PFSK-1 (cell line): ENCODE data around the gene FLOT2.

Experiments
- FOXP2 ChIP-seq: optimal IDR thresholded peaks from 2 replicates; pipeline ENCODE3; 2011; ENCODE audit warnings: borderline replicate concordance, control low read depth, inconsistent platforms; ENCODE audit not compliant: insufficient read depth; ENCODE audit errors: extremely low read length, extremely low read depth
- POLR2AphosphoS5 ChIP-seq: IDR thresholded peaks from 2 replicates; pipeline ENCODE4 v1.6.1; 2012; ENCODE audit warnings: low read depth, mild to moderate bottlenecking, control low read depth, low read length, moderate library complexity
- SIN3A ChIP-seq: IDR thresholded peaks from 2 replicates; pipeline ENCODE4 v1.6.1; 2012; ENCODE audit warnings: mild to moderate bottlenecking, low read length, moderate library complexity, borderline replicate concordance; ENCODE audit not compliant: insufficient read depth
- TAF1 ChIP-seq: IDR thresholded peaks from 2 replicates; pipeline ENCODE4 v1.6.1; 2012; ENCODE audit warnings: low read length, control low read depth, borderline replicate concordance; ENCODE audit not compliant: insufficient read depth
- TF ChIP-seq, protein P1 (sequence below), 2 experiments: IDR thresholded peaks; 2 replicates each; pipeline versions ENCODE4 v1.6.1 to v1.8.0; 2011 to 2012; ENCODE audit warnings: low read depth in 2 of 2, low read length in 2 of 2, control low read depth in 1 of 2, inconsistent platforms in 1 of 2, mild to moderate bottlenecking in 1 of 2, moderate library complexity in 1 of 2; ENCODE audit not compliant: insufficient read depth in 1 of 2

Gene FLOT2

DNA sequence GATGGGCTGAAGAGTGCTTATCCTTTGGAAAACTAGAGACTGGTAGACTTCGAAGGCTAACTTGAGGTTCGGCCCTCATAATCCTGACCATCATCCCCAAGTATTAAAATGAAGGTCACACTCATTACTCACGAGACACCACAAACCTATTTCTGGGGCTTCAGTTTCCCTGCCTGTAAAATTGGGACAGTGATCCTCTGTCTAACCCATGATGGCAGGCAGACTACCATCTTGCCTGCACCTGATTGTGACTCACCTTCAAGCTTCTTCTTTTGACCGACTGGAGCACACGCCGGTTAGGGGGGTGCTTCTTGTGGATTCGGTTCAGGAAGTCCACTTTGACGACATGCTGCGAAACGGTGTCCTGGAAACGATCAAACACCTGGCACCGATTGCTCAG, 19.5 kb upstream of the FLOT2 start:
- no peak for TF ChIP-seq TAF1
- TF ChIP-seq, protein P1, sequence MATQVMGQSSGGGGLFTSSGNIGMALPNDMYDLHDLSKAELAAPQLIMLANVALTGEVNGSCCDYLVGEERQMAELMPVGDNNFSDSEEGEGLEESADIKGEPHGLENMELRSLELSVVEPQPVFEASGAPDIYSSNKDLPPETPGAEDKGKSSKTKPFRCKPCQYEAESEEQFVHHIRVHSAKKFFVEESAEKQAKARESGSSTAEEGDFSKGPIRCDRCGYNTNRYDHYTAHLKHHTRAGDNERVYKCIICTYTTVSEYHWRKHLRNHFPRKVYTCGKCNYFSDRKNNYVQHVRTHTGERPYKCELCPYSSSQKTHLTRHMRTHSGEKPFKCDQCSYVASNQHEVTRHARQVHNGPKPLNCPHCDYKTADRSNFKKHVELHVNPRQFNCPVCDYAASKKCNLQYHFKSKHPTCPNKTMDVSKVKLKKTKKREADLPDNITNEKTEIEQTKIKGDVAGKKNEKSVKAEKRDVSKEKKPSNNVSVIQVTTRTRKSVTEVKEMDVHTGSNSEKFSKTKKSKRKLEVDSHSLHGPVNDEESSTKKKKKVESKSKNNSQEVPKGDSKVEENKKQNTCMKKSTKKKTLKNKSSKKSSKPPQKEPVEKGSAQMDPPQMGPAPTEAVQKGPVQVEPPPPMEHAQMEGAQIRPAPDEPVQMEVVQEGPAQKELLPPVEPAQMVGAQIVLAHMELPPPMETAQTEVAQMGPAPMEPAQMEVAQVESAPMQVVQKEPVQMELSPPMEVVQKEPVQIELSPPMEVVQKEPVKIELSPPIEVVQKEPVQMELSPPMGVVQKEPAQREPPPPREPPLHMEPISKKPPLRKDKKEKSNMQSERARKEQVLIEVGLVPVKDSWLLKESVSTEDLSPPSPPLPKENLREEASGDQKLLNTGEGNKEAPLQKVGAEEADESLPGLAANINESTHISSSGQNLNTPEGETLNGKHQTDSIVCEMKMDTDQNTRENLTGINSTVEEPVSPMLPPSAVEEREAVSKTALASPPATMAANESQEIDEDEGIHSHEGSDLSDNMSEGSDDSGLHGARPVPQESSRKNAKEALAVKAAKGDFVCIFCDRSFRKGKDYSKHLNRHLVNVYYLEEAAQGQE (IDR thresholded peaks at IDR 0.05; ENCODE audit: insufficient read depth in 1 of 2, low read depth in 2 of 2, low read length in 2 of 2), result no peak
- TF ChIP-seq FOXP2, result no peak
- no peak for TF ChIP-seq POLR2AphosphoS5
- no peak for TF ChIP-seq SIN3A

DNA sequence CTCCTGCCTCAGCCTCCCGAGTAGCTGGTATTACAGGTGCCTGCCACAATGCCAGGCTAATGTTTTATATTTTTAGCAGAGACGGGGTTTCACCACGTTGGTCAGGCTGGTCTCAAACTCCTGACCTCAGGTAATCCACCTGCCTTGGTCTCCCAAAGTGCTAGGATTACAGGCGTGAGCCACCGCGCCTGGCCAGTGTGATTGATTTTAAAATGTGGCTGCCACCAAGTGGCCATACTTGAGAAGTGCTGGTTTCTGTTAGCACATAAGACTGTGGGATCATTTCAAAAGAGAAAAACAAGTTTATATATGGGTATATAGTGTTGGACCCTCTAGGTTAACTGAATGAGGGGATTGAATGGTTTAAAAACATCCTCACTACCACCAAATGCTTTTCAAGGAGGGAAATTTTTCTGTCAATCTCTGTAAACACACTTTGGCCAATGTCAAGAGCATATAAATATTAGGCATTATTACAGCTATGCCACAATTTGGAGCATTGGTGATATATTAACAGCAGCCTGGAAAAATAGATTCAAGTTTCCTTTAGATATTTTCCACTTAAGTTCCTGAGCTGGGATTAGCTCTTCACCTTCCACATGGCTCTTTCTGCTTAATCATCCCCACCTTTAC, 18.9 kb upstream of the FLOT2 start:
- no peak for TF ChIP-seq TAF1
- TF ChIP-seq FOXP2, result no peak
- no peak for TF ChIP-seq SIN3A
- TF ChIP-seq POLR2AphosphoS5, result no peak
- TF ChIP-seq, protein P1 (IDR thresholded peaks at IDR 0.05; ENCODE audit: insufficient read depth in 1 of 2, low read depth in 2 of 2, low read length in 2 of 2), result no peak

DNA sequence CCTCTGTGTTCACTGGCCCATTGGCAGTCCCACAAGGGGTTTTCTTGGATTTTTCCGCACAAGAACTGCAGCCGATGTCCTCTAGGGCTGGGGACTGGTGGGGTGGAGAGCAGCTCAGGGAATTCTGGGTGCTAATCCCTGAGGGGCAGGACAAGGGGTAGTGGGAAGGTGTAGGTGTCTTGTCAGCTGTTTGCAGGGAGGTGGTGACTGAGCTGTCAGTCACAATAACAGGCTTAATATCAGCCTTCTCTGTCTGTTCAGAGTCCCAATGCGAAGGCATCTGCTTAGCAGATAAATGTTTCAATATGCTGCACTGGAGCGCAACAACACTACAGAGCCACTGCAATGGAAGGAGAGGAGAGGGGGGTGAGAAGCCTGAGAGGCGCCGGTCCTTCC, 15.4 kb upstream of the FLOT2 start:
- no peak for TF ChIP-seq TAF1
- TF ChIP-seq, protein P1 (IDR thresholded peaks at IDR 0.05; ENCODE audit: insufficient read depth in 1 of 2, low read depth in 2 of 2, low read length in 2 of 2), result no peak
- no peak for TF ChIP-seq FOXP2
- TF ChIP-seq POLR2AphosphoS5, result no peak
- TF ChIP-seq SIN3A, result no peak

DNA sequence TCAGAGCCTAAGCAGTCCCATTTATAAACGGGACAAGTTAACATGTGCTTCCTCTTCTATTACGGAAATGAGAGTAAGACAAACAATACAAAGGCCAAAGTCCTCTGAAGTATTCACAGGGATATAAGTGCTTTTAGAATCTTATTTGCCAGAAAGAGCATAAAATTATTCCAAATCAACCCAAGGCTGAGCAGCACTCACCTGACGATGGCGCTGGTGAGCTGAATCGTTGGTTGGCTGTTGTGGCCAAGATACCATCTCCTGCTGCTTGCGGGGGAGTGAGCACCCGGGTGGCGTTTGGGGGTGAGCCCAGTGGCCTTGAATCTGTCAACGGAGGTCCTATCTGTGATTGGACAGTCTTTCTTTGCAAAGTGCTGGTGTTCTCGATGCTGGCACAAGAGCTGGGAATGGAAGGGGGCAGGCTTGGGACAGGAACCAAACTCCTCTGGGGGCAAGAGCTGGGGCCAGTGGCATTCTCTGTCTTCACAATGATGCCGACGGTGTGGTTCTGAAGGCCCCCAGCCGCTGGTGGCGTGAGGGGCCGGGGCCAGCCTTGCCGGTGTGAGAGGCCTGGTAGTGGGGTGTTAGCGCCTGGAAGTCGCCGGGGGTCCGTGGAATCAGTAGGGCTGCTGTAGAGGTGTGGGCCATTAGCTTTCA, 14.9 kb upstream of the FLOT2 start:
- TF ChIP-seq, protein P1 (IDR thresholded peaks at IDR 0.05; ENCODE audit: insufficient read depth in 1 of 2, low read depth in 2 of 2, low read length in 2 of 2), result no peak
- no peak for TF ChIP-seq FOXP2
- no peak for TF ChIP-seq TAF1
- TF ChIP-seq SIN3A, result no peak
- no peak for TF ChIP-seq POLR2AphosphoS5
